Stimulated activated CD4-positive, alpha-beta T cell treated with anti-CD3 and anti-CD28 coated beads, Interleukin-15, amount 100 ng/mL, for 48 hours (primary cell): Measurements from ENCODE around the gene SRA1.
A peak's percentile ranks its signal among the peaks of the same experiment; 100 is the strongest.

Experiments
- DNase-seq, 2 donors: peaks; one replicate each; pipeline ENCODE4 v3.0.0-alpha.2; 2020; ENCODE audit warnings: low read depth in 2 of 2

Gene SRA1

GRCh38 chr5:140550147-140551079 lies 6.9 kb downstream of the SRA1 start:
- DNase-seq, result no peak

- DNase-seq, result no peak
Observed at GRCh38 chr5:140549237-140550144, 7.8 kb downstream of the SRA1 start.

GRCh38 chr5:140548791-140549190 lies 8.5 kb downstream of the SRA1 start:
- no peak for DNase-seq

- DNase-seq, result no peak
Observed at GRCh38 chr5:140548300-140548688, 9.0 kb downstream of the SRA1 start.

- DNase-seq, result peak; percentile 81 to 82
Observed at GRCh38 chr5:140547508-140548299, 9.6 kb downstream of the SRA1 start, which contains the start of gene EIF4EBP3. TSS of gene EIF4EBP3 (plus strand) at chr5:140547662. CDS start at chr5:140547738, 76 bp downstream.

DNA sequence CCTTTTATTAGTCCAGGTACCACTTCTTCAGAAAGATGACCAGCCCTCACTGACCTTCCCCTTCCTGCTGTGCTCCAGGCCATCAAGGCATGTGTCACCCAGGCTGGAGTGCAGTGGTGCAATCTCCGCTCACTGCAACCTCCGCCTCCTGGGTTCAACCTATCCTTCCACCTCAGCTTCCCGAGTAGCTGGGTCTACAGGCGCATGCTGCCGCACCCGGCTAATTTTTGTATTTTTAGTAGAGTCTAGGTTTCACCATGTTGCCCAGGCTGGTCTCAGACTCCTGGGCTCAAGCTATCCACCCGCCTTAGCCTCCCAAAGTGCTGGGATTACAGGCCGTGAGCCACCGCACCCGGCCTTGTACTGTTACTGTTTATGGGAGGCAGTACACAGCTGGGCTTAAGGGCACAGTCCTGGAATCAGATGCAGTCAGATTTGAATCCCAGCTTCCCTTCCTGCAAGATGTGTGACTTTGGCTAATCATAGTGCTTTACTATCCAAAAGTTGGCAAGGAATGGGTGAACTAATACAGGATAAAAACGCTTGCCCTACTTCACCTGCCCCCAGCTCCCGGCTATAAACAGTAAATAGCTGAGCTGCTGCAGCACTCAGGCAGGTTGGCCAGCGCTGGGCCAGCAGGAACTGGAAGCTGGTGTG lies 10.3 kb downstream of the SRA1 start:
- no peak for DNase-seq

DNA sequence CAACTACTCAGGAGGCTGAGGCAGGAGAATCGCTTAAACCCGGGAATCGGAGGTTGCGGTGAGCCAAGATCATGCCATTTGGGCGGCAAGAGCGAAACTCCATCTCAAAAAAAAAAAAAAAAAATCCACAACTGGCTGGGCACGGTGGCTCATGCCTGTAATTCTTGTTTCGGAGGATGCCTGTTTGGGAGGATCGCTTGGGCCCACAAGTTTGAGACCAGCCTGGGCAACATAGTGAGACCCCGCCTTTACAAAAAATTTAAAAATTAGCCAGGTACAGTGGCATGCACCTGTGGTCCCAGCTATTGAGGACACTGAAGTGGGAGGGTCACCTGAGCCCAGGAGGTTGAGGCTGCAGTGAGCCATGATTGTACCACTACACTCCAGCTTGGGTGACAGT lies 11.7 kb downstream of the SRA1 start:
- DNase-seq, result no peak

DNA sequence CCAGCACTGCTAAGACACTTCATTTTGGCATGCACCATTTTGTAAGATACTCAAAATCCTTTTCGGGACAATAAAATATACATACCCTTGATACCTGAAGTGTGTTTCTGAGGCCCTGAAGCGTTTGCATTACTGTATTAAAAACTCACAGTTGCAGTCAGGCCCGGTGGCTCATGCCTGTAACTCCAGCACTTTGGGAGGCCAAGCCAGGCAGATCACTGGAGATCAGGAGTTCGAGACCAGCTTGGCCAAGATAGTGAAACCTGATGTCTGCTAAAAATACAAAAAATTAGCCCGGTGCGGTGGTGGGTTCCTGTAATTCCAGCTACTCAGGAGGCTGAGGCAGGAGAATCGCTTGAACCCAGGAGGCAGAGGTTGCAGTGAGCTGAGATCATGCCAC lies 12.3 kb downstream of the SRA1 start:
- DNase-seq, result no peak

DNA sequence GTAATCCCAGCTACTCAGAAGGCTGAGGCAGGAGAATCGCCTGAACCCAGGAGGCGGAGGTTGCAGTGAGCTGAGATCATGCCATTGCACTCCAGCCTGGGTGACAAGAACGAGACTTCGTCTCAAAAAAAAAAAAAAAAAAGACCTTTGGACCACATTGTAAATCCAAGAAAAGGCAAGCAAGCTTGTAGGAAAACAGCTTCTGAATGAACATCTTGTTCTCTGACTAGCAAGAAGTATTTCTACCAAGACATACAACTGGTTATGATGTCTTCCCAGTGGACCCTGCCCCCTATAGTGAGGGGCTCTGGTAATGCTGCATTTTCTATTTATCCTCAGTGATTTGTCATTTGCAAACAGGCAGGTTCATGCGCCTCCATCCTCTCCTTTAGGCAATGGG lies 14.3 kb downstream of the SRA1 start:
- no peak for DNase-seq

DNA sequence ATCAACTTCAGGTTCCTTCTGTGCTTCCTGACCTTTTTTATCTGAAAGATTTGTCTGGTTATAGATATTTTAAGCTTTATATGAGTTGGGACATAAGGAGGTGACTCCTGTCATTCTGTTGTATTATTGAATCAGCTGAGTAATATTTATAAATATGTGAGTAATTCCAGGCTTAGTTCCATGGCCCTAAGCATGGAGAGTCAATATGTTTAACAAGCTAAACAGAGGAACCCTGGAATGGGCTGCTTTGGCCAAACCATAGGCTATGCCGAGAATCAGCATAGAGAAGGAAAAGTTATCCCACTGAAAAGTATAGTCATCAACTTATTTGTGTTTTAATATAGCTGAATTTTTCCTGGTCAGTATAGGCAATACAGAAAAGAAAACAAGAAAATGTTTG lies 17.0 kb downstream of the SRA1 start:
- DNase-seq, result no peak

- no peak for DNase-seq
Observed at GRCh38 chr5:140524003-140524402, 33.3 kb downstream of the SRA1 start.

- DNase-seq, result no peak
Observed at GRCh38 chr5:140513124-140513523, 44.1 kb downstream of the SRA1 start.

GRCh38 chr5:140509898-140510297 lies 47.4 kb downstream of the SRA1 start:
- DNase-seq, result no peak

DNA sequence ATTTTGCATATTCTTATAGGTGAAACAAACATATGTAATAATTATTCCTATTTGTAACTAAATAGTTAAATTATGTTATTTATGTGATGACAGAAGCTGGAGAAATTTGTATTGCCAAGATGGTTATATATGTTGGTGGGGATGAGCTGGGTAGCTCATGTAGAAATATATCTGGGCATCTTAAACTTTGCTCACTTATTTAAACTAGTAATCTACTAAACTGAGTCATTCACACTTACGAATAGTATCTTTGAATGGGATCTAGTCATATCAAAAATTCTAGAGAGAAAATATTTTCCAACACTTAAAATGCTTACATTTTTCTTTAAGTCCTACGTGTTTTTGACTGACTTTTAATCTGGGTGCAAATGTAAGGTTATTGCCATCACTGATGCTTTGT lies 54.4 kb downstream of the SRA1 start:
- DNase-seq, result no peak
